GM12878 (cell line): Measurements from ENCODE around the gene NT5DC4. TPM values are rescaled to one million over a fixed set of nuclear protein-coding genes. Genes with fewer than 3 reads are reported as not detected.

Experiments
- ATAC-seq: fragments of 200-7000 bp; cut with Tn5 transposase; 3 replicates; pipeline ENCODE4 v1.9.1; 2020; ENCODE audit warnings: mild to moderate bottlenecking, moderate library complexity
- BruUV-seq: library from RNA; stranded (reverse); fragments of 400-500 nt; replicated peaks from 2 replicates; lab custom pipeline; 2021; lab: Mats Ljungman, UMichigan
- CTCF ChIA-PET: fragments of 300-600 bp; sonication (Branson Sonifier 250); formaldehyde crosslinking; extraction: SDS; loops from one replicate; lab custom pipeline; 2021; ENCODE audit warnings: inconsistent platforms; lab: Yijun Ruan, JAX
- POLR2A ChIA-PET: fragments of 350-600 bp; formaldehyde crosslinking; extraction: SDS; loops from one replicate; lab custom pipeline; 2021; ENCODE audit warnings: inconsistent platforms; lab: Charles Lee
- RAD21 ChIA-PET: fragments of 300-600 bp; sonication (Branson Sonifier 250); formaldehyde crosslinking; loops from one replicate; lab custom pipeline; 2023; ENCODE audit warnings: antibody characterized with exemption; ENCODE audit not compliant: unreplicated experiment; lab: Charles Lee
- SMC1A ChIA-PET: fragments of 300-600 bp; sonication (Branson Sonifier 250); formaldehyde crosslinking; loops from one replicate; lab custom pipeline; 2023; ENCODE audit not compliant: unreplicated experiment, uncharacterized antibody; lab: Charles Lee
- DNase-seq: peaks from one replicate; pipeline ENCODE4 v3.0.0-alpha.2; 2011; ENCODE audit warnings: low read depth, low spot score
- FAIRE-seq: peaks from 3 replicates; lab custom pipeline; 2011; peaks lifted over from hg19 to GRCh38; lab: Jason Lieb, UNC
- H2AFZ ChIP-seq: 2 replicates; pipeline ENCODE4 v1.6.0; 2011; ENCODE audit warnings: low read depth, low read length, control low read depth; ENCODE audit not compliant: control insufficient read depth
- H3K27ac ChIP-seq: 2 replicates; pipeline ENCODE4 v1.5.1; 2011; ENCODE audit warnings: control low read depth; ENCODE audit not compliant: control insufficient read depth, insufficient read depth
- H3K27me3 ChIP-seq, 2 experiments: replicated peaks in 1 of 2; 2 replicates each; pipeline versions ENCODE4 v1.6.0 to v1.6.1; 2011; ENCODE audit warnings: low read length in 1 of 2; ENCODE audit not compliant: control insufficient read depth in 2 of 2, insufficient read depth in 2 of 2
- H3K36me3 ChIP-seq, 2 experiments: 2 replicates each; pipeline ENCODE4 v1.5.1; 2011; ENCODE audit warnings: low read length in 1 of 2; ENCODE audit not compliant: control insufficient read depth in 2 of 2, insufficient read depth in 2 of 2
- H3K4me1 ChIP-seq: 2 replicates; pipeline ENCODE4 v1.6.1; 2011; ENCODE audit warnings: mild to moderate bottlenecking, low read length, moderate library complexity, mixed read lengths; ENCODE audit not compliant: control insufficient read depth, insufficient read depth
- H3K4me2 ChIP-seq: 2 replicates; pipeline ENCODE4 v1.6.0; 2011; ENCODE audit warnings: control low read depth; ENCODE audit not compliant: control insufficient read depth, insufficient read depth
- H3K4me3 ChIP-seq: fragments of 200-600 bp; sonication (generic); 2 replicates; pipeline ENCODE4 v1.5.1; 2016
- H3K79me2 ChIP-seq: 2 replicates; pipeline ENCODE4 v1.6.0; 2011; ENCODE audit warnings: low read length; ENCODE audit not compliant: control insufficient read depth, insufficient read depth
- H3K9ac ChIP-seq: 2 replicates; pipeline ENCODE4 v1.8.0; 2011; ENCODE audit warnings: low read length, control low read depth, mixed read lengths; ENCODE audit not compliant: control insufficient read depth, insufficient read depth
- H3K9me3 ChIP-seq: replicated peaks from 3 replicates; pipeline ENCODE4 v1.5.1; 2011; ENCODE audit warnings: mild to moderate bottlenecking, low read length; ENCODE audit not compliant: control insufficient read depth, insufficient read depth
- H4K20me1 ChIP-seq: 2 replicates; pipeline ENCODE4 v1.6.0; 2011; ENCODE audit not compliant: control insufficient read depth, insufficient read depth
- ATF3 ChIP-seq: IDR thresholded peaks from 2 replicates; pipeline ENCODE4 v1.6.1; 2011; ENCODE audit warnings: low read depth, mild to moderate bottlenecking, low read length, moderate library complexity, borderline replicate concordance; ENCODE audit errors: extremely low read depth
- CEBPZ ChIP-seq: fragments of 150-350 bp; IDR thresholded peaks from 2 replicates; pipeline ENCODE4 v1.6.1; 2016; ENCODE audit warnings: low read depth, low read length
- CHD4 ChIP-seq: fragments of 200-600 bp; sonication (generic); IDR thresholded peaks from 2 replicates; pipeline ENCODE4 v1.6.1; 2016; ENCODE audit warnings: mild to moderate bottlenecking
- CREB1 ChIP-seq: IDR thresholded peaks from 2 replicates; pipeline ENCODE4 v1.6.1; 2012; ENCODE audit warnings: low read depth, mild to moderate bottlenecking, inconsistent platforms
- EZH2 ChIP-seq: IDR thresholded peaks from 2 replicates; pipeline ENCODE4 v1.6.1; 2012; ENCODE audit warnings: low read depth, mild to moderate bottlenecking, control low read depth, inconsistent platforms, low read length, borderline replicate concordance; ENCODE audit not compliant: control insufficient read depth
- FOXK2 ChIP-seq: fragments of 450-650 bp; IDR thresholded peaks from 2 replicates; pipeline ENCODE4 v1.6.1; 2017; ENCODE audit warnings: mild to moderate bottlenecking, moderate library complexity
- FOXM1 ChIP-seq: IDR thresholded peaks from 2 replicates; pipeline ENCODE4 v1.6.1; 2012; ENCODE audit warnings: low read depth, mild to moderate bottlenecking, inconsistent platforms, low read length, moderate library complexity
- HCFC1 ChIP-seq: fragments of 150-350 bp; IDR thresholded peaks from 2 replicates; pipeline ENCODE4 v1.6.1; 2014; ENCODE audit warnings: low read length
- NFXL1 ChIP-seq: fragments of 450-650 bp; IDR thresholded peaks from 2 replicates; pipeline ENCODE4 v1.6.1; 2017; ENCODE audit warnings: antibody characterized with exemption, mild to moderate bottlenecking, borderline replicate concordance
- NR2F1 ChIP-seq: fragments of 450-650 bp; conservative IDR thresholded peaks from 2 replicates; pipeline ENCODE4 v1.6.1; 2017; ENCODE audit warnings: mild to moderate bottlenecking
- REST ChIP-seq: IDR thresholded peaks from 2 replicates; pipeline ENCODE4 v1.6.1; 2012; ENCODE audit warnings: mild to moderate bottlenecking, low read depth, low read length
- SRF ChIP-seq, 2 experiments: IDR thresholded peaks; 2 replicates each; pipeline ENCODE4 v1.6.1; 2011; ENCODE audit warnings: low read depth in 2 of 2, low read length in 2 of 2, mild to moderate bottlenecking in 1 of 2, moderate library complexity in 1 of 2
- TCF12 ChIP-seq: IDR thresholded peaks from 2 replicates; pipeline ENCODE4 v1.6.1; 2011; ENCODE audit warnings: low read depth, mild to moderate bottlenecking, low read length
- ZNF207 ChIP-seq: fragments of 450-650 bp; IDR thresholded peaks from 2 replicates; pipeline ENCODE4 v1.6.1; 2014; ENCODE audit warnings: antibody characterized with exemption, mild to moderate bottlenecking, borderline replicate concordance
- ZSCAN29 ChIP-seq: fragments of 450-650 bp; IDR thresholded peaks from 2 replicates; pipeline ENCODE4 v1.6.1; 2017; ENCODE audit warnings: mild to moderate bottlenecking, moderate library complexity
- WGBS: methylation state at CpG from one replicate; pipeline ENCODE4 v1.1.6; 2016; ENCODE audit warnings: low lambda C conversion rate; ENCODE audit not compliant: insufficient replicate concordance, insufficient coverage; ENCODE audit errors: missing lambda C conversion rate; 5-methylcytosine and 5-hydroxymethylcytosine counted together
- in situ Hi-C: fragments of 300-500 bp; cut with MboI; formaldehyde crosslinking; loops from 9 replicates; pipeline ENCODE4 v1.14.3; 2018; ENCODE audit warnings: mixed read lengths
- intact Hi-C: fragments of 100-400 bp; cut with micrococcal nuclease; formaldehyde crosslinking; loops from one replicate; pipeline ENCODE4 v1.14.2; 2022; ENCODE audit not compliant: unreplicated experiment
- polyA plus RNA-seq, 11 experiments: library from polyadenylated mRNA; depleted of rRNA in 4 of 11; unstranded in 6 of 11; stranded (reverse) in 5 of 11; fragments of >200 nt; fragmentation: Nextera tagmentation in 4 of 11; fragmentation: Illumina TruSeq in 1 of 11; extraction: Ambion mirVana in 4 of 11; extraction: Trizol in 1 of 11; gene quantifications; 1 replicate in 1 of 11; 2 replicates in 10 of 11; pipeline versions ENCODE4 v1.2.1 to v1.2.3, GENCODE V29; 2011 to 2016; ENCODE audit warnings: inconsistent platforms in 2 of 11, missing spikeins in 2 of 11, low read depth in 1 of 11
- total RNA-seq, 4 experiments: library from RNA; depleted of rRNA in 3 of 4; stranded (reverse); fragments of >200 nt in 3 of 4; fragmentation: Illumina TruSeq in 1 of 4; extraction: Trizol in 1 of 4; gene quantifications; 2 replicates each; pipeline versions ENCODE4 v1.2.1 to v1.2.3, GENCODE V29; 2013 to 2021

Gene NT5DC4
- total and polyA plus RNA-seq, 10 of the 15 experiments (the other 5 are each of a cell fraction or from before 2014, with no cell fraction given) = 0.04 to 2.6 (median 0.32) TPM; not detected in 2

- TF ChIP-seq REST = no peak
These were observed 46.6 kb upstream of the NT5DC4 start (continued) for GRCh38 chr2:112674229-112674628.

GRCh38 chr2:112679484-112679883, 41.3 kb upstream of the NT5DC4 start:
- intact Hi-C loops = no loop called here
- no peaks in the 10 kb centered on the region for H4K20me1 ChIP-seq
- H3K4me3 ChIP-seq = no peak overlapping the region
- POLR2A ChIA-PET = interaction anchor here (1.1 to 1.3 kb wide), 2 partner anchors 12 to 37 kb away, joined by 4 to 8 read pairs; no protein-coding TSS in a partner anchor
- no peak overlapping the region for H3K9ac ChIP-seq
- H3K27ac ChIP-seq = no peak overlapping the region
- RAD21 ChIA-PET = no interaction called here
- H3K9me3 ChIP-seq = no peaks in the 10 kb centered on the region
- BruUV-seq = no TSS peak
- H3K79me2 ChIP-seq = no peaks in the 10 kb centered on the region
- TF ChIP-seq HCFC1 = no peak
- TF ChIP-seq ATF3 = no peak
- no peak for TF ChIP-seq ZNF207
- TF ChIP-seq CEBPZ = no peak
- TF ChIP-seq TCF12 = no peak
- TF ChIP-seq NFXL1 = no peak
- no peak for TF ChIP-seq ZSCAN29
- no peak for TF ChIP-seq SRF (IDR thresholded peaks at IDR 0.05; ENCODE audit: low read depth in 2 of 2, low read length in 2 of 2)
- no peak for TF ChIP-seq CHD4
- TF ChIP-seq EZH2 = no peak
- no peak for TF ChIP-seq FOXM1
- no peak for TF ChIP-seq FOXK2
- no peak for TF ChIP-seq NR2F1
- no peak for TF ChIP-seq CREB1
- FAIRE-seq (no peak), DNase-seq (no peak), ATAC-seq (no peak)
- no peaks in the 10 kb centered on the region for H3K27me3 ChIP-seq
- CTCF ChIA-PET = interaction anchor here (0.6 to 2.2 kb wide), 9 partner anchors 9 to 79 kb away, joined by 3 to 7 read pairs (median 3); no protein-coding TSS in a partner anchor
- in situ Hi-C loops = no loop called here
- 61% methylated on average over 3 of the region's 3 CpGs for WGBS
- no peaks in the 10 kb centered on the region for H3K36me3 ChIP-seq
- H2AFZ ChIP-seq = no peak overlapping the region
- SMC1A ChIA-PET = interaction anchor here (1.0 to 3.5 kb wide), 7 partner anchors 9 to 53 kb away, joined by 3 to 18 read pairs (median 4); no protein-coding TSS in a partner anchor
- H3K4me2 ChIP-seq = no peak overlapping the region
- H3K4me1 ChIP-seq = peaks cover 7% of the 10 kb centered on the region
